Measurements from ENCODE around the gene OTOP2. TPM values are rescaled to one million over a fixed set of nuclear protein-coding genes. Genes with fewer than 3 reads are reported as not detected.

OTOP2 gene
- total RNA-seq (2021) (not detected in 2 replicates), Bru-seq, nascent RNA (not detected), BruChase-seq, experiment 1, labeled RNA remaining after a 2-hour chase (not detected), BruChase-seq, experiment 2, labeled RNA remaining after a 6-hour chase (not detected)
- long read RNA-seq, result 0 reads

DNA sequence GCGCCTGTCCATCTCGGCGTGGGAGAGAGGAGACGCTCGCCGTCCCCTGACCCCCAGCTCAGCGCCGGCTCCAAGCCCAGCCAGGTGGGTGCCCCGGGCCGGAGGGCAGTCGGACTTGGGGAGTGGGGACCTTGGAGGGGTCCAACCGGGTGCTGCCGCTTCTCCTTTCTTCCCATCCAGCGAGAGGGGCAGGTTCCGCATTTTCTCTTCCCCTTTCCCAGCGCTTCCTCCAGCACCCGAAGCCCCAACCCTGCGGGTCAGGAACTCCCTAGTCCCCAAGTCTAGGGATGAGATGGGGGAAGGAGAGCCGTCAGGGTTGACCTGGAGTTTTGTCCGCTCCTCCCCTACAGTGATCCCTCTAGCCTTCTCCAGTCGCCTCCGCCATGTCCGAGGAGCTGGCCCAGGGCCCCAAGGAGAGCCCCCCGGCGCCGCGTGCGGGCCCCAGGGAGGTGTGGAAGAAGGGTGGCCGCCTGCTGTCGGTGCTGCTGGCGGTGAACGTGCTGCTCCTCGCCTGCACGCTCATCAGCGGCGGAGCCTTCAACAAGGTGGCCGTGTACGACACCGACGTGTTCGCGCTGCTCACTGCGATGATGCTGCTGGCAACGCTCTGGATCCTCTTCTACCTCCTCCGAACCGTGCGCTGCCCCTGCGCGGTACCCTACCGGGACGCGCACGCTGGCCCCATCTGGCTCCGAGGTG, at the start of gene OTOP2:
Gene OTOP2, plus strand, starts transcription at position 24 of the 699 bp plus-strand sequence. Its CDS starts 360 bp downstream, at position 384.
- no peak for TF ChIP-seq CTCF (conservative IDR thresholded peaks at IDR 0.05; ENCODE audit: low read depth, low read length)
- TF ChIP-seq EZH2 (IDR thresholded peaks at IDR 0.05; ENCODE audit: borderline replicate concordance, low read depth, low read length, poor library complexity, severe bottlenecking), result peak; percentile 96
- no TSS peak for BruUV-seq (replicated peaks)
- Histone ChIP-seq H3K4me1 (ENCODE audit: insufficient read depth, low read length, poor library complexity, severe bottlenecking) (peaks cover 14% of the 10 kb centered on the region), H3K36me3 (ENCODE audit: insufficient read depth, low read length, poor library complexity, severe bottlenecking) (no peaks in the 10 kb centered on the region), H3K27me3 (replicated peaks; ENCODE audit: insufficient read depth, low read depth, low read length, poor library complexity) (peaks cover 66% of the 10 kb centered on the region), H3K9me3 (ENCODE audit: low read depth, low read length, poor library complexity, severe bottlenecking) (no peaks in the 10 kb centered on the region), H3K4me3 (ENCODE audit: low read depth, low read length, poor library complexity, severe bottlenecking) (peak within 1 kb of the TSS; percentile 31), H3K27ac (ENCODE audit: low read depth, low read length, poor library complexity, severe bottlenecking) (no peak within 1 kb of the TSS)
- no peak for DNase-seq (ENCODE audit: low spot score)
- ChIA-PET CTCF (interaction anchor here (0.6 to 1.7 kb wide), 3 partner anchors 33 to 71 kb away, joined by 5 to 15 read pairs (median 7); no protein-coding TSS in a partner anchor), POLR2A (ENCODE audit: low non-redundant PET) (no interaction called here)
- intact Hi-C loops (cut with micrococcal nuclease; ENCODE audit: unreplicated experiment), result no loop called here

DNA sequence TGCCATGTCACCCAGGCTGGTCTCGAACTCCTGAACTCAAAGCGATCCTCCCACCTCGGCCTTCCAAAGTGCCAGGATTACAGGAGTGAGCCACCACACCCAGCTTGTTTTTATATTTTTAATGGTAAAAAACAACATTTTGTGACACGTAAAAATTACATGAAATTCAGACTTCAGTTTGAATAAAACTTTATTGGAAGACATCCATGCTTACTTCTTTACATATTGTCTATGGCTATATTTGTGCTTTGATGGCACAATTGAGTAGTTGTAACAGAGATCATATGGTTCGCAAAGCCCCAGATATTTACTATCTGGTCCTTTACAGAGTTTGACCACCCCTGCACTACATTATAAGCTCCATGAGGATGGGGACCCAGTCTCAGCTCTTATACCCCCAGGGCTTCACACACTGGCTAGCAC, 49.4 kb upstream of the OTOP2 start:
- intact Hi-C loops (cut with micrococcal nuclease; ENCODE audit: unreplicated experiment), result no loop called here
- no peak overlapping the region for H3K27ac ChIP-seq (ENCODE audit: low read depth, low read length, poor library complexity, severe bottlenecking)
- POLR2A ChIA-PET (ENCODE audit: low non-redundant PET), result no interaction called here
- no peak for DNase-seq (ENCODE audit: low spot score)
- TF ChIP-seq CTCF (conservative IDR thresholded peaks at IDR 0.05; ENCODE audit: low read depth, low read length), result no peak
- TF ChIP-seq EZH2 (IDR thresholded peaks at IDR 0.05; ENCODE audit: borderline replicate concordance, low read depth, low read length, poor library complexity, severe bottlenecking), result no peak
- no peaks in the 10 kb centered on the region for H3K27me3 ChIP-seq (replicated peaks; ENCODE audit: insufficient read depth, low read depth, low read length, poor library complexity)
- CTCF ChIA-PET, result interaction anchor here (1.1 kb wide), 1 partner anchor 130 kb away, joined by 3 read pairs; no protein-coding TSS in a partner anchor
- no peak overlapping the region for H3K4me3 ChIP-seq (ENCODE audit: low read depth, low read length, poor library complexity, severe bottlenecking)
- H3K36me3 ChIP-seq (ENCODE audit: insufficient read depth, low read length, poor library complexity, severe bottlenecking), result no peaks in the 10 kb centered on the region
- H3K9me3 ChIP-seq (ENCODE audit: low read depth, low read length, poor library complexity, severe bottlenecking), result no peaks in the 10 kb centered on the region
- BruUV-seq (replicated peaks), result no TSS peak
- H3K4me1 ChIP-seq (ENCODE audit: insufficient read depth, low read length, poor library complexity, severe bottlenecking), result peaks cover 23% of the 10 kb centered on the region

DNA sequence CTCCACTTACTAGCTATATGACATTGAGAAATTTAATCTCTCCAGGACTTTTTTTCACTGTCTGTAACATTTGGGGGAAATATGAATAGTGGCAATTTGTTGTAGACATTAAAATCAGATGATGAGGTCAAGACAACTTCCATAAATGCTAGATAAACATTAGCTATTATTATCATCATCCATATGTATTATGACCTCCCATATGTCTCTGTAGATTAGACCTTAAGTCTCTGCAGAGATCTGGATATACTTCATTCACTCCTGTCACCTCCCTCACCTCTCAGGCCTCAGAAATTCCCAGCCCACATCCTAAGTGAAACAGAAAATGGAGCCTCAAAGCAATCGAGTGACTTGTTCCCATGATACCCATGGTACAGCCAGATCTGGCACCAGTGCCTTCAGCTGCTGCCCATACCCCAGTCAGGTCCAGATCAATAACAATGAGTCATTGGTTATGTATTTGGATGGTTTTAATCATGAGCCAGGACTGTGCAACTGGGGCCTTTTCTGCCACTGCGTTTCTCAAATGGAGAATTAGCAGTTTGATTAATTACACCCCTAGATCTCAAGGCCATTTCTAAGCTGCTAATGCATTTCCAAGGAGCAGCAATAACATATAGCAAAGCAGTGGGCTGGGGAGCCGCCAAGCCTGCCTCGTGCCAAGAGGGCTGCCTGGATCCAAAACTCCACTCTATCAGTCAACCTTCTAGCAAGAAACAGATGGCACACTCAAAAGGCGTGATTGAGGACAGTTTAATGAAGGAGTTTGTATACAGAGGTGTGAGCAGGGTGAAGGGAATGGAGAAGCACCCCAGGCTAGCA, 48.7 kb upstream of the OTOP2 start:
- CTCF ChIA-PET, result interaction anchor here (1.1 kb wide), 1 partner anchor 131 kb away, joined by 3 read pairs; no protein-coding TSS in a partner anchor
- TF ChIP-seq CTCF (conservative IDR thresholded peaks at IDR 0.05; ENCODE audit: low read depth, low read length) (no peak), EZH2 (IDR thresholded peaks at IDR 0.05; ENCODE audit: borderline replicate concordance, low read depth, low read length, poor library complexity, severe bottlenecking) (no peak)
- Histone ChIP-seq H3K36me3 (ENCODE audit: insufficient read depth, low read length, poor library complexity, severe bottlenecking) (no peaks in the 10 kb centered on the region), H3K27ac (ENCODE audit: low read depth, low read length, poor library complexity, severe bottlenecking) (no peak overlapping the region), H3K4me3 (ENCODE audit: low read depth, low read length, poor library complexity, severe bottlenecking) (no peak overlapping the region), H3K9me3 (ENCODE audit: low read depth, low read length, poor library complexity, severe bottlenecking) (no peaks in the 10 kb centered on the region), H3K27me3 (replicated peaks; ENCODE audit: insufficient read depth, low read depth, low read length, poor library complexity) (no peaks in the 10 kb centered on the region), H3K4me1 (ENCODE audit: insufficient read depth, low read length, poor library complexity, severe bottlenecking) (peaks cover 23% of the 10 kb centered on the region)
- intact Hi-C loops (cut with micrococcal nuclease; ENCODE audit: unreplicated experiment), result no loop called here
- DNase-seq (ENCODE audit: low spot score), result no peak
- no TSS peak for BruUV-seq (replicated peaks)
- POLR2A ChIA-PET (ENCODE audit: low non-redundant PET), result no interaction called here

All from A673 (cell line).